Measurements from ENCODE around the gene NUDT4B.
"Not testable (repeated sequence)": the region's sequence is repeated elsewhere in the genome, so short reads cannot be mapped to it uniquely, and the experiment has no call there.

Gene NUDT4B

DNA sequence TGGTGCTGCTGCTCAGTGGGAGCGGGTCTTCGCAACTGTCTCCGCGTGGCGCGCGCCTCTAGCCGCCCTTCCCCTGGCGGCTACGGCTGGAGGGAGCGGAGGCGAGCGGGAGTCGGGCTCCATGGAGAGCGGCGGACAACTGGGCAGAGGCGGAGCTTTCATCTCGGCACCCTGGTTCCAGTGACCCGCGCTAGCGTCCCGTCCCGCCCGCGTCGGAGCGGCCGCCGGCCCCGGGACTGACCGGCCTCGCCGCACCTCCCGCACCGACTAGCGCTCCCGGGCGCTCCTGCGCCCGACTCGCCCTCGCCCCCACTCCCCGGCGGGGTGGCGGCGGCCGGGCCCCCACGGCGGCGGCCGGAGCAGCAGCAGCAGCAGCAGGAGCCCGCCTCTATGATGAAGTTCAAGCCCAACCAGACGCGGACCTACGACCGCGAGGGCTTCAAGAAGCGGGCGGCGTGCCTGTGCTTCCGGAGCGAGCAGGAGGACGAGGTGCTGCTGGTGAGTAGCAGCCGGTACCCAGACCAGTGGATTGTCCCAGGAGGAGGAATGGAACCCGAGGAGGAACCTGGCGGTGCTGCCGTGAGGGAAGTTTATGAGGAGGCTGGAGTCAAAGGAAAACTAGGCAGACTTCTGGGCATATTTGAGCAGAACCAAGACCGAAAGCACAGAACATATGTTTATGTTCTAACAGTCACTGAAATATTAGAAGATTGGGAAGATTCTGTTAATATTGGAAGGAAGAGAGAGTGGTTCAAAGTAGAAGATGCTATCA is at the start of gene NUDT4B:
Gene NUDT4B, plus strand, starts transcription at position 212 of the 772 bp plus-strand sequence. Its CDS starts 179 bp downstream, at position 391.
- not testable (repeated sequence) for DNase-seq (ENCODE audit: low read depth in 2 of 2)

DNA sequence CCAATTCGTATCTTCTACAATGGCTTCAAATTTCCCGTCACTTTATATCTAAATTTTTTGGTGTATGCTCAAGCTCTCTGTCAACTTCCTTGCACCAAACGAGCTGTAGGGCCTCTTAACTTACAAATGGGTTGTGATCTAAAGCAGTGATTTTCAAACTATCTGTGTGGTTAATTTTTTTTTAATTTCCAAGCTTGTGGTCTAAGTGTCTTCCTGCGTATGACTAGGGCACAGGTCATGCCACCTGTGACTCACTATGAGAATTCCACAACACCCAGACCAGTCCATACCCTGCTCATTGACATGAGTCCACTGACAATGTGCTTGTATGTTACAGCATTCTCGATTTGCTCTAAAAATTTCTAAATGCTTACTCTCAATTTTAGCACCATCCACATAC is 49.2 kb upstream of the NUDT4B start:
- DNase-seq (ENCODE audit: low read depth in 2 of 2), result not testable (repeated sequence)

DNA sequence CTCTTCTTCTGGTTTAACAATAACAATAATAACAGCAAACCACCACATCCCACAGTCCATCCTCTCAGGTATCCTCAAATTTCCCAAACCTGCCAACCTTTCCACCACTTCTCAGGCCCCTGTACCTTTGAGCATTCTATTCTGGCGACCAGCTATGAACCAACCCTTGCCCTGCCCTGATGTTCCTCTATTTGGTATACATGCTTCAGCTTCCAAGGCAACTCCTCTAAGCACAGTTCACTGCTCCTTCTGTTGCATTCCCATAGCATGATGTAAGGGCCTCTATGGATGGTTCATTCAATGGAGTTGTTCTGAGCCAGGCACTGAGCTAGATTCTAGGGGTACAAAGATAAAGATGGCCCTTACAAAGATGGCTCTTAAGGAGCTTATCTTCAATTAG is 46.3 kb upstream of the NUDT4B start:
- DNase-seq (ENCODE audit: low read depth in 2 of 2), result not testable (repeated sequence)

DNA sequence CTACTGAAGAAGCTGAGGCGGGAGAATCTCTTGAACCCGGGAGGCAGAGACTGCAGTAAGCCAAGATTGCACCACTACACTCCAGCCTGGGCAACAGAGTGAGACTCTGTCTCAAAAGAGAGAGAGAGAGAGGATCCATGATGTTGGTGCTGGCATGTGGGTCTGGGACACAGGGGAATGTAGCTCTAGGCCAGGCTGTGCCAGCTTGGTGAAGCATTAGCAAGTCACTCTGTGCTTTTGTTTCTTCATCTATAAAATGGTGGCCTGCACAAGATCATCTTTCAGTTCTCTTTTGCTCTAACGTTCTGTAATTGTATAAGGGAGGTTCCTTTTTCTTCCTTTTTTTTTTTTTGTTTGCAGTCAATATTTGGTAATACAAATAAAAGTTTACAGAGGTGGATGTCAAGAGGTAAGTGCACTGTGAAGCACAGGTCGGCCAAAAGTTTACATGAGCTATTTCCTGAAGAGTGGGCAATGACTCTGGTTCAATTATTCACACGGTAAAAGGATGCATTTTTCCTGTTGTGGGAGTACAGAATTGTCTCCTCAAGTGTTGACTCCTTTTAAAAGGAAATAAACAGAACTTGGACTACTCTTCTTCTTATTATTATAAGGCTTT is 44.5 kb upstream of the NUDT4B start:
- DNase-seq (ENCODE audit: low read depth in 2 of 2), result not testable (repeated sequence)

DNA sequence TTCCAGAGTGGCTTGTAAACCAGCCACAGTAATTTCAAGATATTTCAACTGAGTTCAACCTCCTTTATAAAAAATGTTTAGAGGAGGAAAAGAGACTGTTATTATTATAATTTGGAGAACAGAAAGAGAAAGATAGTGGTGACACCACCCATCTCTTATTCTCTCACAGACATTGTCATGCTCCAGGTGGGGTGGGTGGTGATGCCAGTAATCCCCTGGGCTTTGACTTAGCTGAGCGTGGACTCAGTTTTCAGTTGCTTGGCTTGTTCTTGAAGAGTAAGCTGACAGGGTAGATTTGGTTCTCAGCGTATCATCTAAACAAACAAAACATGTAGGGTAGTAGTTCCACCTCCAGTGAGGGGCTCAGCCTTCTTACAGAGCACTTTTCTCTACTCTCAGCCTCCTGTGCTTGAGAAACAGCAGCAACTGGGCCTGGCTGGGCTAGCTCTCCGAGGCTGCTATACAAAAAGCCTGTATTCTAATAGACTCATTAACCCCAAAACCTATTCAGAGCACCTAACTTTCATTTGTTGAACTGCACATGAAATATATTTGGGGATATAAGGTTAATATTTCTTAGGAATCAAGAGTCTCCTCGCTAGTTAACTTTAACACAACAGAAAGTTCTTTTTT is 43.1 kb upstream of the NUDT4B start:
- DNase-seq (ENCODE audit: low read depth in 2 of 2), result not testable (repeated sequence)

DNA sequence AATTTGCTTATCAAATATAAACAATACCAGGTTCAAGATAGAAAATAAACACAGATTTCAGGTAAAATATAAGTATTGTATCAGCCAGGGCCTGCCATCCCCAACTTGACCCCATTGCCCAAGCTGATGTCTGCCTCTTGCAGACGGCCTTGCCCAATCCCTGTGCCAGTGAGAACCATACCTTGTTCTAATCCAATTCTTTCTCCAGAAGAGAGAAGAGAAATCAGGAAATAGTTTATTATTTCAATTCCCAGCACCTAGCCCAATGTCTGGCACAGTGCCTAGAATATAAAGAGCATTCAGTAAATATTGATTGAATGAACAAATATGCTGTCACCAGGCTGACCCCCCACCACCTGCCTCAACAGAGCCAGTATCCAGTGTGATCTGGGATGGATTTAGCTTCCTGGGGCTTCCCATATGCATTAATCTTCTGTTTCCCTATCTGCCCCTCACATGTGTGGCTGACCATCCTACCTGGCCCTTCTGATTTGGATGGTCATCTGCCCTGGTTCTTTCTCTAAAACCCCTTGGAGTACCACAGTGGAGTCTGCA is 39.7 kb upstream of the NUDT4B start:
- DNase-seq (ENCODE audit: low read depth in 2 of 2), result not testable (repeated sequence)

DNA sequence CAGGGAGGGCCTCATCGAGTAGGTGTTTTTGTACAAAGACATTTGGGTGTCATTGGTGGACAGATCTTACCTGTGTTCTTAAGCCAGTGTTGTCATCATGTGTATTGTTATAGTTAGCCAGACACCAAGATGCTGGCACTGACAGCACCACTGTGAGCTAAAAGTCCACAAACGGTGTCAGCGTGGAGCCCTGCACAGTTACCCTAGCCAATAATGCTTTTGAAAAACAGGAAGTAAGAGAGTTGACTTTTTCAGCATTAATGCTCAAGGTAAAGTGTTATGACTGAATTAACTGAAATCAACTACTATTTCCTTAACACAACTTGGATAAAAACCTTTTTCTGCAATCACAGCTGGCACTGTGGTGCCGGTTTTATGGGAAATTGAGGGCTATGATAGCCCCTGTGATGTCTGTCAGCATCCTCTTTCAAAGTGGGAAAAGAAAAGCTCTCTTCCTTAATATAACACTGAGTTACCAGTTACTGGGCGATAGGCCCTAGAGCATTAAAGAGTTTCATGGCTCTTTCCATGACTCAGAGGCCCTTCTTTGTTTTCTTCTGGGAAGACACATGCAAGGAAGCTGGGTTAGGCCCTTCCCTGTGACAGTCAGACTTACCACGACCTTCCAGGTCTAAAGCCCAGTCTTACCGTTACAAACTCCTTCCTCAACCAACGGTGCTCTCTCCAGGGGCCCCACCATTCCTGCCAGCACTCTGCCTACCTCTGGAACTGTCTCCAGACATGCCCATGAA is 37.6 kb upstream of the NUDT4B start:
- not testable (repeated sequence) for DNase-seq (ENCODE audit: low read depth in 2 of 2)

DNA sequence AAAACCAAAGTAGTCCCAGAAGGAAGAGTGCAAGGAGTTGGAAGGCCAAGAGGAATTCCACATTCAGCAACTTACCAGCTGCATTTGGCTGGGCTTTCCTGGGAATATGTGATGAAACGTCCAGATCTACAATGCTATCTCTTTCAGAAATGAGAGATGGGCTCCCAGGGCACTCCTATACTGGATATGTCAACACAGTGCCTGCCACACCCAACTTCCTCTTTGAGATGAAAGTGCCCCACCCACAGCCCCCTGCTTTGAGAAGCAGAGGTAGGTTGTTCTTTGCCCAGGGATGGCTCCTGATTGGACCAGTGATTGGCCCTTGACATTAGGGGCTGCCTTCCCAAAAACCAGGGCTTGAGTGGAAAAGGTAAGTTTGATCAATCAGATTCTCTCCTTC is 36.2 kb upstream of the NUDT4B start:
- not testable (repeated sequence) for DNase-seq (ENCODE audit: low read depth in 2 of 2)

DNA sequence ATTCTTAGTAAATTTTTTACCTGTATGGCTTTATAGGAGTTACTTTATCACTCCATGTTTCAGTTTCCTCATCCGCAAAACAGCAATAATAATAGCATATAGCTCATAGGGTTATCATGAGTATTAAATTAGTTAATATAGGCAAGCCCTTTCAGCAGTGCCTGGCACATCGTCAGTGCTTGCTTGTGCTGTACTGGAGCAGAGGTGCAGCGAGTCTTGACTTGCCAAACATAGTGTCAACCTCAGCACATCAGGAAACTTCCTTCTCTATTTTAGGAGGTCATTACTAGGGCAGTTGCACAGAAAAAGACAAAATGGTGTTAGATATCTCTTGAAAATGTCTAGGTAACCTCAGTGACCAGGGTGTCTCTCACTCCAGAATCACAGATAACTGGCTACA is 33.1 kb upstream of the NUDT4B start:
- DNase-seq (ENCODE audit: low read depth in 2 of 2), result not testable (repeated sequence)

DNA sequence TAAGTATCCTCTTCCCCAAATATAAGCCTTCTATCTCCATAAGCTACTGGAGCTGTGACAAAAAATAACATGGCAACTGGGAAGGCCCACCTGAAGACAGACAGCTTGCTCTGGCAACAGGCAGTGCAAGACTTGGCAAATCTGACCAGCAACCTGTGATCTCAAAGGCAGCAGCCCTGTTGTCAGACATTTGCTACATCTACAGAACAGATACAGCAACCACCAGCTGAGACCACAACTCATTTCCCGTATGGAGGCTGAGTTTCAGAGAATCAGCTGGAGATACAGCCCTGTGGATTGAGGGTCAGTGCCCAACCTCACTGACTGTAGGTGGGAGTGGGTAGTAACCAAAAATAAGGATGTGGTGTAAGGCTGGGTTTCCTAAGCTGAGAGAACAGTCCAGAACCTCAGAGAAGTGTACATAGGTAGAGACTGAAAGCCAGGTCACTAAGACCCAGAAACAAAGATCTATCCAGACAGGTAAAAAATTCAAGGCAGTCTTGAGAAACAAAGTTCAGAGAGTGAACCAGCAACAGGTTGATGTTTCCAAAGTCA is 31.5 kb upstream of the NUDT4B start:
- not testable (repeated sequence) for DNase-seq (ENCODE audit: low read depth in 2 of 2)

DNA sequence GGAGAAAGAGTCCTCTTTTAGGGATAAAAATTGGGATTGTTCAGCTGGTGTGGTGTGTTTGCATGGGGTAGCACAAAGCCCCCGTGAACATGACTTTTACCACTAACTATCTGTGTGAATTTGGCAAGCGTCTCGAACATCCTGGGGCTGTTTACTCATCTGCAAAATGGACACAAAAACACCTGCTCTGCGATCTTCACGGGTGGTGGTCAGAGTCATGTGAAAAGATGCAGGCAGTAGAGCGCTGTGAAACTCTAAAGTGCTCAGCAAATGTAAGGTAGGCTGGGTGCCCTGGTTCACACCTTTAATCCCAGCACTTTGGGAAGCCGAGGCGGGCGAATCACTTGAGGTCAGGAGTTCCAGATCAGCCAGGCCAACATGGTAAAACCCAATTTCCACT is 27.7 kb upstream of the NUDT4B start:
- DNase-seq (ENCODE audit: low read depth in 2 of 2), result not testable (repeated sequence)

DNA sequence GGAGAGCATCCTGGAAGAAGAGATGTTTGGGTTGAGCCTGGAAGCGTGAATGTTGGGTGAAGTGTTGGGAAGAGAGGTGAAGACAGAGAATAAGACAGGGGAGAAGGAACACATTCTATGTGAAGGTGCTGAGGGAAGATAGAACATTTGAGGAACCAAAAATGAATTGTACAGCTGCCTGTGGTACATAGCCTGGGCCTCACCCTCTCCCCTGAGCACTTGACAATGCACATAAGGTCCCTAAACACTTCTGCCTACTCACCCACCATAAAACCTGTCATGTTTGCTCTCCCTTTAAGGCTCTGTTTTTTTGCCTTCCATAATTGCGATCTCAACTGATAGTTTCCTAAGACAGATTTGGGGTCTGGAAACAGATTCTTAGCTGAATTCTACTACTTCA is 25.8 kb upstream of the NUDT4B start:
- not testable (repeated sequence) for DNase-seq (ENCODE audit: low read depth in 2 of 2)

DNA sequence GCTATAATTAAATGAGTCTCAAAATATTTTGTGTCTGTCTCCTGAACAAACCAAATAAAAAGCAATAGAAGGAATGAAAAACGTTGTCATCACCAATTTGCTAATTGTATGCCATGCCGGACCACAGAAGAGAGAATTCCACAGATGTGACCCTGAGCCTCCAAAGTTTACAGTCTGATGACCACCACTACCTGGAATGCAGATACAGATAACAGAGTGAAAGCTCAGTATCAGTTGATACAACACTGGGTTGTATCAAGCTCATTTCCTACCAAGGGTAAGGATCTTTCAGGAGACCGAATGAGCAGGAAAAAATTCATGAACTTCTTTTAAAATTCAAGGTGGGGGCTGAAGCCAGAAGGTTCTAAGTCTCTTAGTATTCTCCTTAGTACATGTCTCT is 25.1 kb upstream of the NUDT4B start:
- DNase-seq (ENCODE audit: low read depth in 2 of 2), result not testable (repeated sequence)

DNA sequence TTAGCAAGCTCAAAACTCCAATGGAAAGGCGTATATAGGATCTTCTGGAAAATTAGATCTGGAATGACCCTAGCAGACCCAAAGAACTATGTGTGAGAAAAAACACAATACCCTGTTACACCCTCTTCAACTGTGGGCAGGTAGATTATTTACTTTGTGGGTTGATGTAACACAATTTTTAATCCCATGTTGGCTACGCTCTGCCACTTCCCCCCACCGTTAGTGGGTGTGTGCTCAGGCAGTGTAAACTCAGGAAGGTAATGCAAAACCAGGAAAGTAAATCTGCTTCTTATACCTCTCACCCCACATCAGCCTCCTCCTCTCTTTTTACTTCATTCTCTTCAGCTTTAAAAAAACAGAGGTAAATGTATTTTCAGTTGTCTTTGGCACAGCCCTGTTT is 23.7 kb upstream of the NUDT4B start:
- not testable (repeated sequence) for DNase-seq (ENCODE audit: low read depth in 2 of 2)

DNA sequence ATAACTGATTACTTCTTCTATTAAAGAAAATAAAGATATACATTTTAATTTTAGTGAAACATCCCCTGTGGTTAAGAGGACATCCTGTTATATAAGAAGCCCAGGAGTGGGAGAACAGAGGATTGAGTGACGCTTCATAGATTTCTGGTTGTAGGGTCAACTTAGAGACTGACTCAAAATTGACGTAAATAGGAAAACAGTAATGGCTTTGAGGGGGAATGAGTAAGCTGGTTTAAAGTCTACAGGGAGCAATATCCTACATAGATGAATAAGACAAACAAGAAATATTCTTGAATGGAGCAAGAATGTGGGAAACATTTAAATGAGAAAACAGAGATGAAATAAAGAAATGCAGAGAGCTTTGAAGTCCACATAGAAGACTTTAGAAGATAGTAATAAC is 20.7 kb upstream of the NUDT4B start:
- not testable (repeated sequence) for DNase-seq (ENCODE audit: low read depth in 2 of 2)

DNA sequence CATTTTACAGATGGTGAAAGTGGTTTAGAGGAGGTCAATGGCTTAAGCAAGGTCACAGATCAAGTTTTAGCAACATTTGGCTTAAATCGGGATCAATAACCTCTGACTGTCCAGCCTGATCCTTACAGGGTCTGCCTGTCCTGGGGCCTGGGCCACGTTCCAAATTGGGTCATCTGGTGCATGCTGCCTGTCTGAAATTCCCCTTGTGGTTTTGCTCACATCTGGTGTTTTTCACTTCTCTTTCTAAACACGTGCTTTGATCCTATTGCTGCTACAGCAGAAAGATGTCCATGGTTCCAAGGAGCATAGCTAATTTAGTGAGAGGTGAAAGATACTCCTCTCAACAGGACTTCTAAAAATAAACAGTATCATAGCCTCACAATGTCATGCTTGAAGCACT is 19.4 kb upstream of the NUDT4B start:
- not testable (repeated sequence) for DNase-seq (ENCODE audit: low read depth in 2 of 2)

DNA sequence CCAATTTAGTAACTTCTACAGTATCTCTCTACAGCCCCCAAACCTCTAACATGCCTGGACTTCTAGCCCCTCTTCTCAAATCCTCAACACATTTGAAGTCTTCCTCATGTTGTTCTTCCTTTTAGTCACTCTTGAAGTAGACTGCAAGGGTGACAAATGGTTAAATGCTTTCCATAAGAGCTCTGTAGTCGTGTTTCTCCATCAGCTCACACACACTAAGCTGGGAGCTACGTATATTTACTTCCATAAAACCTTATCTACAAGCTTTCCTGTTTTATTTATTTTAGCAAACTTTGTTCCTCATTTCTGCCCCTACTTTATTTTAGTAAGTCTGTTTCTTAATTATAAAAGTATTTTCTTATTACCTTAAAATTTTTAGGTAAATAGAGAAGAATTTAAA is 19.0 kb upstream of the NUDT4B start:
- not testable (repeated sequence) for DNase-seq (ENCODE audit: low read depth in 2 of 2)

DNA sequence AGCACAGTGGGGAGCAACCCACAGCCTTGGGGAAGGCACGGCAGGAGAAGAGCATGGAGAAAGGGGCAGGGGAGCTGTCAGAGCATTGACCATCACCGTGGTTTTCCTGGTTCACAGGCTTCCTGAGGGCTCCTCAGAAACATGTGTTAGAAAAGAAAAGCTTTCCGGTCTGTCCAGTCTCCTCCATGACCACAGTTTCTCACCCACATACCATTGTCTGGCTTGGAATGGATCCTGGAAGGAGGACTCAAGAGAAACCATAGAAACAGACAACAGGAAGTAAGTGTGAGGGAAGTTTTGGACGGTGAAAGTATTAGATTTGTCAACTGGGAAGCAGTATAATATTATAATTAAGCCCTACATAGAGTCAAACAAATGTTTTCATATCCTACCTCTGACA is 16.3 kb upstream of the NUDT4B start:
- DNase-seq (ENCODE audit: low read depth in 2 of 2), result not testable (repeated sequence)

DNA sequence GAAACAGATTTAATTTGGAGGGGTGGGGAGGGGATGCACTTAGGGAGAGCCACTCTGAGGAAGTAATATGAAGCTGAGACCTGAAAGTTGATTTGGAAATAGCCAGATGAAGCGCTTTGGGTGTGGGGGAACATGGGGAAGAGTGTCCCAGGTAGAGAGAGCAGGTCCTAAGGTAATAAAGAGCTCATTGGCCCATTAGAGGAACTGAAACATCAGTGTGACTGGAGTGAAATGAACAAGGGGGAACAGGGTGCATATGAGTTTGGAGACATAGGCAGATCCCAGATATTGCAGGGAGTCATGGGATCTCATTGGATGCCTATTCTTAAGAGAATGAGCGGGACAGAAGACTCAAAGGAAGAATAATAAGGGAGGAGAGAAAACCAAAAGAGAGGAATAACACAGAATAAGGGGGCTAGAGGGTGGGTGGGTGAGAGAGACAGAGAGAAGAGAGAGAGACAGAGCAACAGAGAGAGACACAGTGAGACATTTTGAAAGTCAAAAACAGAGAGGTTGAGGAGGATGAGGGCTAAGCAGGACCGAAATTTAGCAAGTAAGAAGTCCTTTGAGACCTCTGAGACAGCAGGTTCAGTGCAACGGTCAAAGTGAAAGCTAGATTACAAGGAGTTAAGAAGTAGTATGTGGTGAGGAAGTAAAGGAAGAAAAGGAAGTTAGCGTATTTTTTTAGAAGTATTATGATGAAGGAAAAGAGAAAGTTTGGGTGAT is 14.8 kb upstream of the NUDT4B start:
- not testable (repeated sequence) for DNase-seq (ENCODE audit: low read depth in 2 of 2)

DNA sequence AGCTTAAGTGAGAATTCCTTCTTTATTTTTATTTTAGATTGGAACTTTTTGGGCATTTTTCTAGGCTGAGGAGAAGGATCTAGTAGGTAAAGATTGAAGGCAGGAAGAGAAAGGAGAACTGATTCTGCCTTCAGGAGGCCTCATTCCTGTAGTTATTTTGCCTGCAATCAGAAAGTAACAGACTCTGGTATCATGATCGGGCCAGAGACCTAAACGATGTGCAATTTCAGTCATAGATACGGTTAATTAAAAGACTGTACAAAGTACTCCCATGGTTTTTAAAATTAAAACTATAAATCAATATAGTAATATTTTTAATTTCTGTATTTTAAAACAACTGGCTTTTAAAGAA is 14.3 kb upstream of the NUDT4B start:
- DNase-seq (ENCODE audit: low read depth in 2 of 2), result not testable (repeated sequence)

DNA sequence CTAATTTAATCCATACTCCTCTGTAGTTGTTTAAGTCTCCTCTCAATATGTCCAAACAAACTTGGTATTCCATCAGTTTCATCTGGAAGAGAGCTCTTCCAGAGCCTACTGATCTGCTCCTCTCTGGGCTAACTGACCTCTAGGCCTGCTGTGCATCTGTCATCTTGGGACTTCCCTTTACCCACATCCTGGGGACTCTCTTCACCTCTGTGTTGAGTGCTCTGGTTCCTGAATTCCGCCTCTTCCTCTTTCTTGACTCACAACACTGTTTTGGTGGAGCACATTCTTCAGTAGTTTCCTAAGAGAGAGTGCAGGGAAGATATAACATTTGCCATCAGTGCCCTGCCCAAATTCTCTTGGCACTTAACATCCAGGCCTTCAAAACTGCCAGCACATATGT is 13.0 kb upstream of the NUDT4B start:
- not testable (repeated sequence) for DNase-seq (ENCODE audit: low read depth in 2 of 2)
